C1 segment of cervical spinal cord (tissue), 14 donors: ENCODE measurements around the gene LMAN2.
A peak's percentile ranks its signal among the peaks of the same experiment; 100 is the strongest.
"Not testable (repeated sequence)": the region's sequence is repeated elsewhere in the genome, so short reads cannot be mapped to it uniquely, and the experiment has no call there.

ENCODE experiments used
- DNase-seq, 14 donors: peaks; one replicate each; lab custom pipeline; 2025; lab: John Stamatoyannopoulos, UW

LMAN2 gene

DNA sequence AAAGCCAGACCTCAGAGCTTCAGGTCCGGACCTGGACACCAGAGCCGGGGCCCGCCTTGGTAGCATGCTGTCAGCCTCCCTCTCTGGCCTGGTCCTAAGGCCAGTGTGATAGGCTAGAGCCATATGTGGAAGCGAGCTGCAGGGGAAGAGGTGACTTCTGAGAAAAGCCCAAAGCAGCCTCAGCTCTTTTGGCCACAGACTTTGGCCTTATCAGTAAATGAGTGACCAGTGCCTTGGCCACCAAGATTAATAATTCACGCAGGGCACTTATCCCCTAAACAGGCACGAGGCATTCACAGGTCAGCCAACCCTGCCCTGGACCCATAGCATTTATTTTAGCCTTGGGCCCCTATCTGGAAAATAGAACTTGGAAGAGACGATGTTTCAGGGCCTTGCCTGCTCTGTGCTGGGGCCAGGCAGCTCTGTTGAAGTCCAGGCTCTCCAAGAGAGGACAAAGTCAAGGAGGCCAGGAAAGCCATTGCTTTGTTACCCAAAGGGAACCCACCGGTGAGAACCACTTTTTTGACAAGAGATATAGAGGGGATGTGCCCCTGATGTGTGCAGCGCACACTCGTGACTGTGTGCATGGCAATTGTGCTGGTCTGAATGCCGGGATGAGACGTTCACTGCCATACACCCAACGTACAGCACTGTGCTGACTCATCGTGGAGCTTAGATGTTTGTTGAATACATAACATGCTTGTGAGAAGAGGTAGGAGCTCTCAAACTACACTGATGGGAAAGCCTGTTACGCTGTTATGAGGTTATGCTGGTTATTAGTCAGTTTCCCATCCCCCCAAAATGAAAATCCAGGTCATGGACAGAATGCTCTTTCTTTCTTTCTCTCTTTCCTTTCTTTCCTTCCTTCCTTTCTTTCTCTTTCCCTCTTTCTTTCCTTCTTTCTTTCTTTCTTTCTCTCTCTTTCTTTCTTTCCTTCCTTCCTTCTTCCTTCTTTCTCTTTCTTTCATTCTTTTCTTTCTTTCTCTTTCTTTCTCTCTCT is 27.7 kb upstream of the LMAN2 start:
- DNase-seq: no peak

DNA sequence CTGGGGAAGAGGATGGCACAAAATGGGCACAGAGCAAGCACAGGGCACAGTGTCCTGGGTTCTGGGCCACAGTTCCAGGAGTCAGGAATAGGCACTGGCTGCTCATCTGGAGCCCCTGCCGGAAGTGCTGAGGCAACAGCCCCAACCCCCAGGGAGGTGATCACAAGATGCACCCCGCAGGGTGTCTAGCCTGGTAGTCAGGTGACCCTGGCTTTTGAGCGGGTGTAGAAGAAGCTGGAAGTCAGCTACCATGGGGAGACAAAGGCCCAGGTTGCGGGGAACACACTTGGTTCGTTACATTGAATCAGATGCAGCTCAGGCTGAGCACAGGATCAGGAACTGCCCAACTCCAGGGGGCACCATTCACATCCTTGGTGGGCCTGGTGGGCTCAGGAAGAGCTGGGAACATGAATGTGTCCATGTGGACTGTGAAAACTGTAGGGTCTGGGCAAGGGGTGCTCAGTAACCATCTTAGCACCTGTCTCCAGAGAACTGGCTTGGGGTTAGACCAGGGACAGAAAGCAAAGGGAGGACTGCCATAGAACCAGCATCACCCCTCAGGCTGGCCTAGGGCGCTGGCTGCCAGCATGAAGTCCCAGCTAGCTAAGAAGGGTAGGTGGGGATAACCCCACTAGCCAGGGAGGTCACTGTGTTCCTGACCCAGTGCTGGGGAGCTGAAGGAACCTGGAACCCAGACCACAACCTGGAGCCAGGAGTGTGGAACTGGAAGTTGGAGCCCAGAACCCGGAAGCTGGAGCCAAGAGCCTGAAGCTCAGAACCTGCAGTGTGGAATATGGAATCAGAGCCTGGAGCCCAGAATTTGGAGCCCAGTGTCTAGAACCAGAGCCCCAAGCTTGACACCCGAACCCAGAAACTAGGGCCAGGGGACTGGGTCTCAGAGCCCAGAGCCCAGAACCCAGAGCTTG is 26.6 kb upstream of the LMAN2 start:
- DNase-seq: no peak

DNA sequence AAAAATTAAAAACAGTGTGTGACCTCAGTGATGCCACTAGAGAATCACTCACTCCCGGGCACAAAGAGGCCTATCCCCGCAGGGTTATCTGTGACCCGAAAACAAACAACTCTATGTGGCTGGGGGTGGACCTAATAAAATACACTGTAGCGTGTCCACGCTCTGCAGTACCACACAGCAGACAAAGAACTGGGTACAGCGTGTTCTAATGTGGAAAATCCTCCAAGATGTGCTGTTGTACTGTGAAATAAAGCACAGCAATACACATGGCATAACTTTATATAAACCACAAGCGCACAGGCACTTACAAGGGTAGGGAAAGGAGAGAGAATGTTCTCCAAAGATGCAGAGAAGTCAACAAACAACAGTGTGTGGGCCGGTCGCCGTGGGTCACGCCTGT is 24.6 kb upstream of the LMAN2 start:
- DNase-seq: no peak

- DNase-seq: not testable (repeated sequence)
These were observed 24.0 kb upstream of the LMAN2 start for GRCh38 chr5:177375516-177375915.

GRCh38 chr5:177374211-177374610 is 22.7 kb upstream of the LMAN2 start:
- DNase-seq: no peak

- no peak for DNase-seq
These were observed 22.3 kb upstream of the LMAN2 start for GRCh38 chr5:177373806-177374205.

- no peak for DNase-seq
These were observed 21.4 kb upstream of the LMAN2 start for GRCh38 chr5:177372910-177373309.

- no peak for DNase-seq
These were observed 20.8 kb upstream of the LMAN2 start for GRCh38 chr5:177372034-177372896.

- DNase-seq: no peak
These were observed 19.9 kb upstream of the LMAN2 start for GRCh38 chr5:177371120-177372033.

DNA sequence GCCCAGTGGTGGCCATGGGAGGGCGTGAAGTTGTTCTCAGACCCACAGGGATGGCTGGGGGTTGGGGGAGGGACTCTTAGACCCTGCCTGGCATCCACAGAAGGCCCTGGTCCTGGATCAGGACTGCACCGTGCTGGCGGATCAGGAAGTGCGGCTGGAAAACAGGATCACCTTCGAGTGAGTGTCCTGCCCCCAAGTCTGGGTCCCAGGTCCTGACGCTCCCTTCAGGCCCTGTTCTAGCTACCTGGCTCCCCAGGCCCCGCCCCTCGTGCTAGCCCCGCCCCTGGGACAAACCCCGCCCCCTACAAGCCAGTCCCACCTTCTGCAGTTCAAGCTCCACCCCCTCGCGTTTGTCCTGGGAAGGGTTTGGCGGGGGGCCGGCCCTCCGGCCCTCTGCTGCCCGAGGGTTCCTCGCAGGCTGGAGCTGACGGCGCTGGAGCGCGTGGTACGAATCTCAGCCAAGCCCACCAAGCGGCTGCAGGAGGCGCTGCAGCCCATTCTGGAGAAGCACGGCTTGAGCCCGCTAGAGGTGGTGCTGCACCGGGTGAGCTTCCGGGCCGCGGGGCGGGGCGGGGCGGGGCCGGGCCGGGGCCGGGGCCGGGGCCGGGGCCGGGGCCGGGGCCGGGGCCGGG is 19.1 kb upstream of the LMAN2 start:
- peak in 6 of 14 donors; percentile 5 to 72 (median 28) for DNase-seq

DNA sequence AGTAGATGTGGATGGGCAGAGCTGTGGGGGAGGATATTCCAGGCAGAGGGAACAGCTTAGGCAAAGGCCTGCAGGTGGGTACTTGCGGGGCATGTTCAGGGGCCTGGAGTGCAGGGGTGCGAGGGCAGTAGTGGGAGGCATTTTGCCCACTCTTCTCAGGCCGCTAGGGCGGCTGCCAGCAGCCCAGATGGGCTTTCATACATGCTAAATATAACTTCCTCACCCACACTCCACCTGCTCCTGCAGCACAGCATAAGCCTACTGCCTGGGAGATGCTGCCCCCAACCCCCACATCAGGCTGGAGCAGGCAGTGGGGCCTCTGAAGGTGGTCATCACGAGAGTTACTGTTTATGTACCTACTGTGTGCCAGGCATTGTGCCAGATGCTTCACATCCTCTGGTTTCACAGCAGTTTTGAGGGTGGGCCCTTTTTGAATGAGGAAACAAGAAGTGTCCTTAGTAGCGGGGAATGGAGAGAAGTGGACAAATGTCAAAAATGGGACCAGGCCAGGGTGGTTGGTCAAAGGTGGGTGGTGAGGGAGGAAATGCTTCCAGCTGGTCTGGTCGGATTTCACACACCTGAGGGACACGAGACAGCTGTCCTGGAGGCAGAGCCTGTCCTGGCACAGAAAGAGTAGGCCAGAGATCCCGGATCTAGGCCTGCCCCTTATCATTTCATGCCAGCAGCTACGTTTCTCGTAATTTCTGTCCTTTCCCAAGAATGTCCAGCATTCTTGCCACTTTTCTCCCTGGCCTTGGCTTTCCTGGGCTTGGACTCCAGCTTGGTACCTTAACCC is 18.4 kb upstream of the LMAN2 start:
- no peak for DNase-seq

- no peak for DNase-seq
These were observed 17.6 kb upstream of the LMAN2 start for GRCh38 chr5:177368869-177369644.

DNA sequence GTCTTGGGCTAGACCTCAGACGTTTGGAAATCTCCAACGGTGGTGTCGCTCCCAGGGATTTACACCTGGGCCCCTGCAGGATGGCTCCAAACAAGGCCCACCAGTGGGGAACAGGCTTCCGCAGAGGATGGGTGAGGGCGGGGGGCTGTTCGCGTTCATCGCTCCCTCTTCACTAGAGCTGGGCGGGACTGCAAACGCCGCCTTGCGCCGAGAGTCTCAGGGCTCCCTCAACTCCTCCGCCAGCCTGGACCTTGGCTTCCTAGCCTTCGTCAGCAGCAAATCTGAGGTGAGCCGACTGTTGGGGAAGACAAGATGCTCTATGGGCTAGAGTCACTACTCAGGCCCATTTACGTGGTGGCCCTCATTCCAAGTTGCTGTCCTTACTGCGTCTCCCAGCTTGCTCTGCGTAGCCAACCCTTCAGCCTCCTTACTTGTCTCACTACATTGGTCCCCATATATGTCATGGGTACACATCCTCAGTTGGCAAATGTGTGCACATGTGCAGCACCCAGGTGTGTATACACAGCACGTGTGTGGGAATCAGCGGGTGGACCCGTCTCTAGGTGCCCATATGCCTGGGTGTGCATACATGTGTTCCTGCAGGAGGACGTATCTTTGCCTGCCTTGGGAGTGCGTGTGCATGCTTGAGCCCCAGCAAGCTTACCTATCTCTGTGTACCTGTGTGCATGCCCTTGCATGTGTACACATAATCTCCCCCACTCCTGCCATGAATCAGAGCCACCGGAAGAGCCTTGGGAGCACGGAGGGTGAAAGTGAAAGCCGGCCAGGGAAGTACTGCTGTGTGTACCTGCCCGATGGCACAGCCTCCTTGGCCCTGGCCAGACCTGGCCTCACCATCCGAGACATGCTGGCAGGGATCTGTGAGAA is 16.8 kb upstream of the LMAN2 start:
- no peak for DNase-seq

DNA sequence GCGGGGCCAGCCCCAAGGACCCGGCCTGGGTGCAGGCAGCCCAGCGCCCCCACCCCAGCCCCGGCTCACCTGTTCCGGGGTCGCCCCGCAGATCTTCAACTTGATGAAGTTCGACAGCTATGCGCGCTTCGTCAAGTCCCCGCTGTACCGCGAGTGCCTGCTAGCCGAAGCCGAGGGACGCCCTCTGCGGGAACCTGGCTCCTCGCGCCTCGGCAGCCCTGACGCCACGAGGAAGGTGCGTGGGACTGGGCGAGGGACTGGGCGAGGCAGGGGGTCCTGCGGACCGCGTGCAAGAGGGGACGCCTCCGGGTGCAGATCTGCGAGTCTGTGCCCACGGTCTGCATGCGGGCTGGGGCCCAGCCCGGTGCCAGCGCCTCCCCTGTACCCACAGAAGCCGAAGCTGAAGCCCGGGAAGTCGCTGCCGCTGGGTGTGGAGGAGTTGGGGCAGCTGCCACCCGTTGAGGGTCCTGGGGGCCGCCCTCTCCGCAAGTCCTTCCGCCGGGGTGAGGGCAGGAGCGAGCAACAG is 15.9 kb upstream of the LMAN2 start:
- DNase-seq: no peak

DNA sequence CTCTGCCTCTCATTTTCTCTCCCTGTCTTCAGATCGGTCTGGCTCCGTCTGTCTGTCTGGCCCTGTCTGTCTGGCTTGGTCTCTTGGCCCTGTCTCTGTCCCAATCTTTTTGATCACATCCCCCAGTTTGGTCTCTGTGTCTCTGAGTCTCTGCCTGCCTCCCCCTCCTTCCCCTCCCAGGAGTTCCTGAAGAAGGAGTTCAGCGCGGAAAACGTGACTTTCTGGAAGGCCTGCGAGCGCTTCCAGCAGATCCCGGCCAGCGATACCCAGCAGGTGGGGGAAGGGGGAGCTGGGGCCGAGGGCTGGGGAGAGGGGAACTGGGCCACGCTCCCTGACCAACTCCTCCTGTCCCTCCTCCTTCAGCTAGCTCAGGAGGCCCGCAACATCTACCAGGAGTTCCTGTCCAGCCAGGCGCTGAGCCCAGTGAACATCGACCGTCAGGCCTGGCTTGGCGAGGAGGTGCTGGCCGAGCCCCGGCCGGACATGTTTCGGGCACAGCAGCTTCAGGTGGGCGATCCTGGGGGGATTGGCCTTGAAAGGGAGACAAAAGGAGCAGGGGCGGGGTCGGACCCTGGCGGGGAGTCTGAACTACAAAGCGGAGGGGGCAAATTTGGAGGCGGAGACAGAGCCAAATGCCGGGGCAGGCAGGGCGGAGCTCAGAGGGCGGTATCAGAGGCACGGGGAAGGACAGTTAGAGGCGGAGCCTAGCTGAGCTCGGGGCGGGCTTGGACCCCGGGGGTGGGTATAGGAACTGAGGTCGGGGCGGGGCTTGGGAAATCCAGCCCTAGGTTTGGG is 15.3 kb upstream of the LMAN2 start:
- peak in 9 of 14 donors; percentile 10 to 56 (median 28) for DNase-seq
